Right ventricle myocardium superior (tissue), 1 donor: Measurements from ENCODE around the gene FBXO7. TPM values are rescaled to one million over a fixed set of nuclear protein-coding genes. Genes with fewer than 3 reads are reported as not detected.

ENCODE experiments used
- ATAC-seq: fragments of 200-7000 bp; cut with Tn5 transposase; one replicate; pipeline ENCODE4 v1.9.1; 2020; ENCODE audit warnings: mild to moderate bottlenecking; ENCODE audit not compliant: poor library complexity
- DNase-seq: peaks from one replicate; pipeline ENCODE4 v3.0.0-alpha.2; 2020
- intact Hi-C: fragments of 100-400 bp; cut with DNase I; formaldehyde crosslinking; loops from one replicate; pipeline ENCODE4 v1.11.2; 2022
- total RNA-seq: library from RNA; stranded (reverse); fragmentation: NEBNext Ultra II Directional; extraction: Animal tissue kit (Norgen Biotek cat#: 25700); gene quantifications from one replicate; pipeline ENCODE4 v1.2.1, GENCODE V29; 2021
- donor health status: DM: no; HTN: yes; CAD: no; lungs with severe emphysema.

FBXO7 gene
- total RNA-seq, 1 donor from 2014 or later: 30.3 TPM

- ATAC-seq: peak; percentile 87
- DNase-seq: peak; percentile 89
- intact Hi-C loops: no loop called here
Observed at GRCh38 chr22:32542677-32543357, 68.2 kb downstream of the FBXO7 start.

GRCh38 chr22:32544953-32545558, 70.4 kb downstream of the FBXO7 start:
- intact Hi-C loops: no loop called here
- DNase-seq: no peak

GRCh38 chr22:32545801-32546200, 71.2 kb downstream of the FBXO7 start:
- intact Hi-C loops: no loop called here
- DNase-seq: no peak
- ATAC-seq: no peak

More at GRCh38 chr22:32544953-32545558, 70.4 kb downstream of the FBXO7 start:
- no peak for ATAC-seq

- peak; percentile 57 for DNase-seq
- ATAC-seq: peak; percentile 56
- intact Hi-C loops: no loop called here
Observed at GRCh38 chr22:32546496-32546895, 71.9 kb downstream of the FBXO7 start.

GRCh38 chr22:32546935-32547334, 72.3 kb downstream of the FBXO7 start:
- DNase-seq (no peak), ATAC-seq (no peak)
- intact Hi-C loops: no loop called here

GRCh38 chr22:32548039-32548438, 73.4 kb downstream of the FBXO7 start:
- ATAC-seq (no peak), DNase-seq (no peak)
- intact Hi-C loops: no loop called here

Other genes with a start within 250 kb of the FBXO7 start
- gene SLC5A4, start 219.5 kb upstream of the FBXO7 start, total RNA-seq: not detected
- gene RFPL3, start 116.9 kb upstream of the FBXO7 start, total RNA-seq: not detected
- 38.5 TPM for gene RTCB, start 62.6 kb upstream of the FBXO7 start, total RNA-seq
- gene BPIFC, start 10.4 kb upstream of the FBXO7 start, total RNA-seq: not detected